GM12865 (cell line): Measurements from ENCODE around the gene LPAR6.

ENCODE experiments used
- DNase-seq: peaks from one replicate; pipeline ENCODE4 v3.0.0; 2010; ENCODE audit warnings: low read depth
- H3K4me3 ChIP-seq: 2 replicates; pipeline ENCODE4 v1.5.1; 2011; ENCODE audit warnings: mild to moderate bottlenecking, low read depth, low read length, control low read depth
- CTCF ChIP-seq: IDR thresholded peaks from 2 replicates; pipeline ENCODE4 v1.5.1; 2011; ENCODE audit warnings: low read length, control low read depth, low read depth, inconsistent platforms; ENCODE audit not compliant: insufficient read depth; ENCODE audit errors: missing control alignments

LPAR6 gene

GRCh38 chr13:48446464-48446863, 33.6 kb upstream of the LPAR6 start:
- no peak for TF ChIP-seq CTCF
- no peak overlapping the region for H3K4me3 ChIP-seq
- no peak for DNase-seq

- no peak for TF ChIP-seq CTCF
- no peak for DNase-seq
- no peak overlapping the region for H3K4me3 ChIP-seq
Observed at GRCh38 chr13:48443442-48444208, 30.7 kb upstream of the LPAR6 start.

GRCh38 chr13:48437371-48437770, 24.5 kb upstream of the LPAR6 start:
- H3K4me3 ChIP-seq, result no peak overlapping the region
- no peak for TF ChIP-seq CTCF
- no peak for DNase-seq

GRCh38 chr13:48436661-48437288, 23.9 kb upstream of the LPAR6 start:
- TF ChIP-seq CTCF, result no peak
- no peak for DNase-seq
- H3K4me3 ChIP-seq, result no peak overlapping the region

GRCh38 chr13:48434200-48434599, 21.3 kb upstream of the LPAR6 start:
- H3K4me3 ChIP-seq, result no peak overlapping the region
- no peak for DNase-seq
- no peak for TF ChIP-seq CTCF

- H3K4me3 ChIP-seq, result no peak overlapping the region
- no peak for TF ChIP-seq CTCF
- no peak for DNase-seq
Observed at GRCh38 chr13:48431987-48432615, 19.2 kb upstream of the LPAR6 start.
